Glomerular endothelial cell (primary cell): ENCODE results near the gene CDCA7L. TPM values are rescaled to one million over a fixed set of nuclear protein-coding genes. Genes with fewer than 3 reads are reported as not detected.
A peak's percentile ranks its signal among the peaks of the same experiment; 100 is the strongest.
"Not testable (repeated sequence)": the region's sequence is repeated elsewhere in the genome, so short reads cannot be mapped to it uniquely, and the experiment has no call there.

Experiments used
- DNase-seq: peaks from one replicate; pipeline ENCODE4 v3.0.0-alpha.2; 2011; ENCODE audit warnings: low read depth, low spot score; ENCODE audit errors: extremely low read depth
- total RNA-seq: library from RNA; depleted of rRNA; stranded (reverse); fragments of >200 nt; gene quantifications from 2 replicates; pipeline ENCODE4 v1.2.3, GENCODE V29; 2015

CDCA7L gene
- total RNA-seq, 1 donor from 2014 or later, result 35.3 TPM

DNA sequence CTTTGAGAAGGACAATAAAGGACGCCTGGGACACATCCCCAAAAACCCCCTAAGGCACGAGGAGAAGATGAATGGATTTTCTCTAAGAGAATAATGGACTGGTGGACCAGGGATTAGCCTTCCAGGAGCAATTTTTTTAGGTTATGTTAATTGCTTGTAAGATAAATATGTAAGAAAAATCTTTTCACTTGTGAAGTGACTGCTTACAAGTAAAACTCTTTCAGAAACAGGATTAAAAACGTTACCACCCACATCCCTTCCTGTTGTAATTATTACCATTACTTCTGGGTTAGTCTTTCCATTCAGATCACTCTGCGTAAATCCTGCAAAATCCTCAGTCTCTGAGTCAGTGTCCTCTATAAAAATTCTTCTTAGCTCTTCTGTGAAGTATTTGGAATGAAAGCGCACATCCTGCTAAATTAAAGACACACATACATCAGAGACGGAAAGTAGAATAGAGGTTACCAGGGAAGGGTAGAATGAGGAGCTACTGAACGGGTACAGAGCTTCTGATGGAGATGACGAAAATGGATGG, 34.3 kb downstream of the CDCA7L start:
- DNase-seq, result no peak

DNA sequence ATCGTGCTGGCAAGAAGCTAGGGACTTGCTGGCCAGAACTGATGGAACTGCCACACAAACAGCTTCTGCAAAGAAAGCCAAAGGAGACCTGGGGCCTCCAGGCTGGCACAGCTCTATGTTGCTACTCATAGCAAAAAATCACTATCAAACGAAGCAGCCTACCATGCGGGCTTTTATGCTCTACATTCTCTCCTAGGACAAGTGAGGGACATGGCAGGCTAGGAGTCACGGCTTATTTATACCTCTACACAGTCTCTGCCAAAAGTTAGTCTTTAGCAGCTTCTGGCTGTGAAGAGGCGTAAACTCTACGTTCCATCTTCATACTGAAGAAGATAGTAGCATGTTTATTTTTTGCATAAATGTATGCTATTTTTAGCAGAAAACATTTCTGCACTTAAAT, 35.4 kb downstream of the CDCA7L start:
- no peak for DNase-seq

DNA sequence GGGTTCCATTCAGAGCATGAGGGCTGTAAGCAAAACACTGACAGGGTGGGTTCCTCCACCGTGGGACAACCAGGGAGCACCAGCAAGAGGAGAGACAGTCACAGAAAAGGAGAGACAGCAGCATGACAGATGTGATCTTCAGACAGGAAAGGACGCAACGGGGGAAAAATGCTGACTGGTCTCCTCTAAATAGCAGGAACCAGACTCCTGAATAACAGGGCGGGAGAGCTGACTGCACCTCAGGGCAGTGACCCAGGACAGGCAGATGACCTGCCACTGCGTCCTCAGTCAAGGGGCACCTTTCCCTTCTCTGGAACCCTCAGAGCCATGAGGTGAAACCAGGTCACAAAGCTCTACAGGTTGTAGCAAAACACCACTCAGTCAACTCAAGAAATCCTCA, 37.0 kb downstream of the CDCA7L start:
- no peak for DNase-seq

DNA sequence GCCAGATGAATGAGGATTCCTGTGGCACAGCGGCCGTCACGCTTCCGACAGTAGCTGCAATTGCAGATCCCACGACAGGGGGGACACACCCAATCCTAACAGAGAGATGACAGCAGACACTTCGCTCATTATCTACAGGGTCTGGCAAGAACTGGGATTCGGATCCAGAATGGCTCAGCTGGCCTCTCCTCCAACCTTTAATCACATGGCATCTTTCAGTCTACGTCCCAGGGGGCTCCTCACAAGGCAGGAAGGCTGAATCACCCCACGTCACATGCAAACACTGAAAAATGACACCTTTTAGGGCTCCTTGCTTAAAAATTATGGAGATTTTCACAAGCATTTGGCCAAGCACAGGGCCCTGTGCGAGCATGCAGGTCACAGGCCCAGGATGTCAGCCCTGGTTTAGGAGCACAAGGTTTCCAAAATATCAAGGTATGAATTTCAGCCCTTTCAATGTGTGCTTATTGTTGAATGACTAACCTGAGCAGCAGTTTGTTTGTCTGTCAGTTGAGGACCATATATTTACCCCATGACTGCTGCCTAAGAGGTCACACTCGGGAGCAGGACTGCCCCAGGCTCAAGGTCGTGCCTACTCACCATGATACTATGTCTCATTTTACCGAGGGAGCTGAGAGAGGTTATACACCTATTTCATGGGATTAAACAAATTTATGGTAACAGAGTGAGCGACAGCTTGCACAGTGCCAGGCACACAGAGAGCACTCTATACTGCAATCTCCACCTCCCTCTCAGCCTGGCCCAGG, 42.5 kb downstream of the CDCA7L start:
- DNase-seq, result no peak

DNA sequence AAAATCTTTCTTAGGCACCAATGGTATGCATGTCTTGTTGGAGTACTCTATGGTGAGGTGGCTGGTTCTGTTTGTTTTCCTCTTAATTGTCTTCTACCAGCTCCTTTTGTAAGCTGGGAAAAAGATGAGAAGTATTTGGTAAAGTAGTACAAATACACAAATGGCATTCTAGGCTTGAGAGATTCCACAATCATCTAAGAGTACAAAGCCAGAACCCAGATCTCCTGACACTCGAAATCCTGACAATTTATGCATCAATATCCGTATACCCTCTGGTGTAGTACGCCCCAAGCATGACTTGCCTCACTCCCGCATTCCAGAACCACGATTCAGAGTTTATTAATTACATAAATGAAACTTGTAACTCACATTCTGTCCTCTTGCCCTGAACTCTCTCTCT, 43.5 kb downstream of the CDCA7L start:
- no peak for DNase-seq

DNA sequence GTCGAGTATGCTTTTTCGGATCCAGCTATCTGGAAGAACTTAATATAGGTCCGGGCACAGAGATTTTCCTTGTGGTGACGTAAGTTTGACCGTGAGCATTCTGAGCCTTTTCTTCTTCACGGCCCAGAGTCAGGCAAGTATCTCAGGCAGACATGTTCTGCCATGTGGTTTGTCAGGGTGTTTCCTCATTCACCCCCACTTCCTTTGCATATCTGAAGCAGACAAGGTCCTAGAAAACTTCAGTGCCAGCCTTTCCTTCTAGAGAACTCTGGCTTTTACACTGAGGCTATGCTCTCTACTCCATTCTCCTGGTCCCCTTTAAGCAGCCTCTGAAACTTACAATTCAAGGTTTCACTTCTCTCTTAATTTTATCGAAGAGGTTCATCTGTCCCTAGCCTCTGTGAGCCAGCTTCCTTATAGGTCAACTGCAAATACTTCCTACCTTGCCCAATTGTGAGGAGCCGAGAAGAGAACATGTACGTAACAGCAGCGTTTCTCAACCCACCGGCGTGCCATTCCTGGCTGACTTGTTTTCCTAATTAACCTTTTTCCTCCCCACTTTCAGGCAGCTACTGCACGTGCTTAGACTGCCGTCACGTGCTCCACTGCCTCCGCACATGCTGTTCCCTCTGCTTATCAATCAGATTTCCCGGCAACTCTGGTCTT, 47.3 kb downstream of the CDCA7L start:
- no peak for DNase-seq

DNA sequence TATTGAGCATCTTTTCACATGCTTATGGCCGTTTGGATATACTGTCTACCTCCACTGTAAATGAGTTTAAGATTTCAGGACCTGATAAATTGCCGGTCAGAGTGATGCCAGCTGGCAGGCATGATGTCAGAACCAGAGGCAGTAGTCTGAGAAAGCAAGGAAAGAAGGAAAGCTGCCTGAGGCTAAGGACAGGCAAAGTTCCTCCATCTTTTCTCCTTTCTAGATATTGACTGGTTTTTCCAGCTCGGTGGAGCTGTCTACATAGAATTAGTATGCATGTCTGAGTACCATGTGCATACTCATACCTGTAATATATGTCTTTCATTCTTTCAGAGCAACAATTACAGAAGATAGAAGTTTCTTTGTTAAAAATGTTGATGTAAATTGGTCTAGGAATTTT, 52.3 kb downstream of the CDCA7L start:
- no peak for DNase-seq

DNA sequence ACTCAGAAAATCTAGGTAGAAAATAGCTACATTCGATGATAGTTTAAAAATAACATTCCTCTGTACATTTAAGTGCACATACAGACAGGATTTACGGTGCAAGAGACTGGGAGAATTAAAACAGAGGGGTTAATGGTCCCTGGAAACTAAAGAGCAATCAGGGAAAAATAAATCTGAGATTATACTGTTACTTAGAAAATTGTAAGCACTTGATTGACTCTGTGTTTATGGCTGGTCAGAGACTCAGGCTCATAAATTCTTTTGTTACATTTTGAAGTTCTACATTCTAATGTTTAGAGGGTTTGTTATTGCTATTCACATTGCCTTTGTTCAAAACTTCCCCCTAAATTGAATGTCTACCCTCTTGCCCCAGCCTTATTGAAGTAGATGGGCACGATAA, 54.4 kb downstream of the CDCA7L start:
- DNase-seq, result no peak

DNA sequence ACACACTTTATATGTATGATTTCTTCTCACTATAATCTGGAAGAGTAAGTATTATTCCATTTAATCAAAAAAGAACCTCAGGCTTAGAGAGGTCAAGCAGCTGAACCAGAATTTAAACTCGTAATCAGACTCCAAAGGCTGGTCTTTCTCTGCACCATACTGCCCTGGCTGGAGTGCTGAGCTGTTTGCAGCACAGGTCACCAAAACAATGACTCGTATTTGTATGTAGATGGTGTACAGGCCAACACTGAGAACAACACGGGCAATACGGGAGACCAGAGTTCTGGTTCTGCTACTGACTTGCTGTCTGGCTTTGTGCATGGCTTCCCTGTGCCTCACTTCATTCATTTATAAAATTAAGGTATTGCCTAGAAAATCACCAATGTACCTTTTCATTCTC, 57.9 kb downstream of the CDCA7L start:
- no peak for DNase-seq

DNA sequence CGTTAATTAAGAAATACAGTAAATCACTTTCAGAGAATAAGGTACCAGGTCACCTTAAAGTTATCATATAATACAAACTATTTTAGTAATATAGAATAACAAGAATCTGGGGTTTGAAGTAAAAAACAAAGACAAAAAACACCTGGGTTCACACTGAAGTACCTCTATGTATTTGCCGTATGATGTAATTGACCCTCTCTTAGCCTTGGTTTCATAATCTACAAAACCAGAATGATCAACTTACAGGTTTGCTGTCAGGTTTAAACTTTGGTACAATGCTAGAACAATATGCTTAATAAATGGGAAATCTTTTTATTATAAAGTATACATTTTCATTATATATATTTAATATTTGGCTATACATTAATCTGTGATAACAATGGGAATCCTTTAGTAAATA, 58.3 kb downstream of the CDCA7L start:
- DNase-seq, result no peak

DNA sequence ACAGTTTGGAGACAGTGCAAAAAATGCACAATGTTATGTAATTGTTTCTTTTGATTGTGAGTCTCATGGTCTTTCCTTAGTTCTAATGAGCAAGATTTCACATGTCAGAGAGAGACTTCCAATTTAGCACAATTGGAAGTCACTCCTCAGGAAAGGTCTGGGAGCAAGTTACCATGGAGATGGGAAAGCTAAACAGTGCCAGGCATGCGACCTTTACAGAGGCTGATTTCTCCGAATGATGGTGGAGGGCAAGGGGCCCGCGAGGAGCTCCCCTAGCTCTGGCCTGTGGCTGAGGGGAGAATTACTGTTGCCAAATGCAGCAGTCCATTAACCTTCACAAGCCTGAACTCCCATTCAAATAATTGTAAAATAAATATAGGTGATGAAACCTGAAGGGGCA, 59.3 kb downstream of the CDCA7L start:
- DNase-seq, result no peak

DNA sequence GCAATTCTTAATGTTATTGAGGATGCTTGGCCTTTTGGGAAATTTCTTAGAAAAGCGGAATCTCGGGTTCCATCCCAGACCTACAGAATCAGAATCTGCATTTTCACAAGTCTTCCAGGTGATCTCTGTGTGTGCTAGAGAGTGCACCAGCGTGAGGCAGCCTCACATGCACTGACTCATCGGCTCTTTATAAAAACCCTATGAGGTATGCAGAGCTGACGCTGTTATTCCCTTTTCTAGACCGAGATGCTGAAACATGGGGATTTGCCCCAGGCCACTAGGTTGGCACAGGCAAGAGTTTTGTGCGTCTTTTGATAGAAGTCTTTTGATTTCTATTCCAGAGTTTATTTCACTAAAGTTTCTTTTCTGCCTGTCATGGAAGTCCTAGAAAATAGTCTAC, 61.2 kb downstream of the CDCA7L start:
- no peak for DNase-seq

DNA sequence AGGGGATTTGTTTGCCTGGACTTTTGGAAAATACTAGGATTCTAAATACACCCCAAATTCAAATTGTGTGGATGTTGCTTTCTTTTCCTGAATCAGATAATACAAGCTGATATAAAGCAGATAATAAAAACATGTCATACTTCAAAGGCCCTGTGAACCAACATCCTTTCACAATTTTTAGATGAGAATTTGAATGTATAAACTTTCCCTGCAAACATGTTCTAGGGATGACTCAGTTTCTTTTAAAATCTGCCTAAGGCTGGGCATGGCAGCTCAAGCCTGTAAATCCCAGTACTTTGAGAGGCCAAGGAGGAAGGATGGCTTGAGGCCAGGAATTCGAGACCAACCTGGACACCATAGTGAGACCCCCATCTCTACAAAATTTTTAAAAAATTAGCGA, 62.2 kb downstream of the CDCA7L start:
- DNase-seq, result not testable (repeated sequence)

DNA sequence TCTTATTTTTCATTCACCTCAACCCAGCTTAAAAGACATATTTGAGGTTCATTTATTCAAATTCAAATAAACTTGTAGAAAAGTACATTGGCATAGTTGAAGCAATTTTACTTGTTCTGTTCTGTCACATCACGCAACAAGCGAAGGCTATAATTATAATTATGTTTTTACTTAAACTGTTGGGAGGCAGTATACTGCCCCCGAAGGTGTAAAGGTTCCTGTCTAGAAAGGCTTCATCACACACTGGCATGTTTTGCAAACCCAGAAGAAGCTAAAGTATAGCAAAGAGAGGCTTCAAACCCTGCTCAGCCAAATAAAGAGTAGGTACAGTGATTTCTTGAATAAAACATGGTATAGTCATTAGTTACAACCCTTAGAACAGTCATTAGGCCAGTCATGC, 62.6 kb downstream of the CDCA7L start:
- DNase-seq, result no peak

DNA sequence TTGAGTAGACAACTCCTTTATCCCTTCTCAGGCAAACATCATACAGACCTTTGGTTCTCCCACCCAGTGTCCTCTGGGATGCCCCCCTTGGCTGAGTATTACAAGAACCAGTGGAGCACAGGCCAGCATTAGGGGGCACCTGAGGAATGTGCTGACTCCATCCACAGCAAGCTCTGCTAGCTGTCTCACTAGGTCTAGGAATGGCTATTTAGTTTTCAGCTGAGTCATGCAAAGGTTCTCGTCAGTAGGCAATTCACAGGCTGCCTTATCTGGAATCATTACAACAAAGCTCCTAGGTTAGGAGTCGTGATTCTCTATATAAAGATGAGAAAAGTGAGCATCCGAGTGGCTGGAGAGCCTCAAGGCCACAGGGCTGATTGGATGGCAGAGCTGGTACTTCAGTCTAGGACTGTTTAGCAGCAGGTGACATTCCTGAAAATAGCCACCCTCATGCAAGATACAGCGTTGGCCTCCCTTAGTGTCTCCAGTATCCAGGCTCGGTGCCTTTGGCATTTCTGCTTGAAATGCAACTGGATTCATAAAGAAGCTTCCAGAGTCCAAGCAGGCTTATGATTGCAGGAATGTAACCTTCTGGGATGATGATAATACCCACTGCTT, 75.8 kb downstream of the CDCA7L start:
- no peak for DNase-seq

DNA sequence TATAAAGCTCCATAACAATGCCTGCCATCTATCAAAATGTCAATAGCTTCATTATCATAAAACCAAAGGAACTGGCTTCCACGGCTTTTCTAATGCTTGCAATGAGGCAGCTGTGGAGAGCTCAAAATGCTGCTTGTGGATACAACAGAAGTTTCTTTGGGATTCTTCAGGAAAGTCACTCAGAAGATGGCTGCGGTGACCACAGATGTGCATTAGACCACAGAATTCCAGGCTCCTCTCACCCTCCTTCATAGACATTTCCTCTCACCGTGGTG, 77.2 kb downstream of the CDCA7L start:
- DNase-seq, result no peak

DNA sequence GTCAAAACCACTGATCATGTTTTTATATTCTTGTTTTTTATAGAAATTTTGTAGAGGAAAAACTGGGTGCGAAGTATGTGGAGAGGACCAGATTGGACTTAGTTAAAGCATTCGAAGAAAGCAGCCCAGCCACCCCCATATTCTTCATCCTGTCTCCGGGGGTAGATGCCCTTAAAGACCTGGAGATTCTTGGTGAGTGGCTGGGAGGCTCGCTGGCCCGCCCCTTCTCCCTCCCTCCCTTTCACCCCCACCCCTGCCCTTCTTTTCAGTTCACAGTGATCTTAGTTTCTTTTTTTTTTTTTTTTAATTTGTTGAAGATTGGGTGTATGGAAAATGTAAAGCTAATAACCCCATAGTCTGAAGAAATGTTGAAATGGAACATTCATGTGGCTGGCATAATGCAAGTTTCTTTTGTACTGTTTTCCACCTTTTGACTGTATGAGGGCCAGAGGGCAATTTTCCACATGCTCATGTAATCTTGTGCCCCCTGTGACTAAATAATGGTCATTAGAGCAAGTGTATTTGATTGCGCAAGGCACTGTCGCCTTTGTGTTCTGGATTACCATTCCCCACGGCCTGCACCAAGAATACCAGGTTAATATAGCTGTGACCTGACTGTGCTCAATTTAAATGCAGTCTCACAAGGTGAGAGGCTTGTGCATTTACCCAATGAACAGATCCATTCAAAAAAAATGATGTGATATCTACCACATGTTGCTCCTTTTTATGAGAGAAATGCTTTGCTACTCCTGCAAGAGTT, 77.7 kb downstream of the CDCA7L start:
- no peak for DNase-seq

DNA sequence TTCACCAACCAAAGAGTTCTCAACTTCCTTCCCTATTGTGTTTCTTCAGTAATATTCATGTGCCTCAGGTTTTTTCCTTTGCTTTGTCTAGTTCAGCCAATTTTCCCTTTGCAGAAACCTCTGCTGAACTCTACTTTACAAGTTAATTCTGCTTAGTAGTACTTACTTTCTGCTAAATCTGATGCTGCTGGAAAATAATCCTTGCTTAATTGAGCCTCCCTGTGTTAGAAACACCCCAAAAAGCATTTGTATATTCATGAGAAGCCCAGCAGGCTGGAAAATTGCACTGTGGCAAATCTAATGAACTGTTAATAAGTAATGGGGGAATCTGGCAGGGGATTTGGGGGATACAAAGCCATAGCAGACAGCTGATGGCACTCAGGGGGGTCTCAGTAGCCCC, 78.5 kb downstream of the CDCA7L start:
- no peak for DNase-seq

DNA sequence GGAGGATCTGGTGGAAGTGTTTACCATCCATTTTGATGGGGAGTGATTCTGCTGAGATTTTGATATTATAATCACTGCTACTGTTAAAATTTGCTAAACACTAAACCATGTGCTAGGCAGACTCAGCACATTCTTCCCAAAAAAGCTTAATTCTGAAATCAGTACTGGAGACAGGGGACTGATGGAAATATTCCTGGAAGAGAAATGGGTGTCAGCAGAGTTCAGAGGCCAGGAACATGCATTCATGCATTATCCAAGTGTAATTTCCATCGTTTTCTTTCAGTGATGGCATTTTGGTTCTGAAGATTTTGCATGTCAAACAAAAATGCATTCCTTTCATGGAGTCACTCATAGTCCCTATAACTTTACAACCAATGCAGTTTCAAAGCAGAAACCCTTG, 79.0 kb downstream of the CDCA7L start:
- DNase-seq, result no peak

DNA sequence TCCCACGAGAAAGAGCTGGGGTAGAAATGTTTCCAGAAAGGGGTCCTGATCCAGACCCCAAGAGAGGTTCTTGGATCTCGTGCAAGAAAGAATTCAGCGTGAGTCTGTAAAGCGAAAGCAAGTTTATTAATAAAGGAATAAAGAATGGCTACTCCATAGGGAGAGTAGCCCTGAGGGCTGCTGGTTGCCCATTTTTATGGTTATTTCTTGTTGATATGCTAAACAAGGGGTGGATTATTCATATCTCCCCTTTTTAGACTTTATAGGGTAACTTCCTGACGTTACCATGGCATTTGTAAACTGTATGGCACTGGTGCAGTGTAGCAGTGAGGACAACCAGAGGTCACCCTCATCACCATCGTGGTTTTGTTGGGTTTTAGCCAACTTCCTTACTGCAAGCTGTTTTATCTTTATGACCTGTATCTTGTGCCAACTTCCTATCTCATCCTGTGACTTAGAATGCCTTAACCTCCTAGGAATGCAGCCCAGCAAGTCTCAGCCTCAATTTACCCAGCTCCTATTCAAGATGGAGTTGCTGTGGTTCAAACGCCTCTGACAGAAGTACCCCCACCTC, 80.0 kb downstream of the CDCA7L start:
- not testable (repeated sequence) for DNase-seq

DNA sequence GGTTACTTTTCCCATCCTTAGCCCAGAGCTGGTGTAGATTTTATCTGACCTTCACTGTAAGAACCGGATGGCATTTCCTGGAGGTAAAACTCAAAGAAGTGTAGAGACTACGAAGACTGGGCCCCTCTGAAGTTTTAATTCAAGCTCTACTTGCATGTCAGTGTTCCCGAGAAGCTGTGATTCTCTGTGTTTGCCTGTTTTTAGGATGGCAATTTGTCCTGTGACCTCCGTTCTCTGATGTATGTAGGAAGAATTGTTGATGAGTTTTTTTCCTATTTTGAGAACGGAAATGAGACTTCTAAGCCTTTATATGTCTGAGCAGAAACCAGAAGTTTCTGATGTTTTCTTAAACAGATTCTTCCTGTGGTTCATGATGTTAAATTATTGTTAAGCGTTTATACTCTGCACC, 94.1 kb downstream of the CDCA7L start:
- peak; percentile 20 for DNase-seq
